Measurements from ENCODE around the gene DNAJB6.

Gene DNAJB6

DNA sequence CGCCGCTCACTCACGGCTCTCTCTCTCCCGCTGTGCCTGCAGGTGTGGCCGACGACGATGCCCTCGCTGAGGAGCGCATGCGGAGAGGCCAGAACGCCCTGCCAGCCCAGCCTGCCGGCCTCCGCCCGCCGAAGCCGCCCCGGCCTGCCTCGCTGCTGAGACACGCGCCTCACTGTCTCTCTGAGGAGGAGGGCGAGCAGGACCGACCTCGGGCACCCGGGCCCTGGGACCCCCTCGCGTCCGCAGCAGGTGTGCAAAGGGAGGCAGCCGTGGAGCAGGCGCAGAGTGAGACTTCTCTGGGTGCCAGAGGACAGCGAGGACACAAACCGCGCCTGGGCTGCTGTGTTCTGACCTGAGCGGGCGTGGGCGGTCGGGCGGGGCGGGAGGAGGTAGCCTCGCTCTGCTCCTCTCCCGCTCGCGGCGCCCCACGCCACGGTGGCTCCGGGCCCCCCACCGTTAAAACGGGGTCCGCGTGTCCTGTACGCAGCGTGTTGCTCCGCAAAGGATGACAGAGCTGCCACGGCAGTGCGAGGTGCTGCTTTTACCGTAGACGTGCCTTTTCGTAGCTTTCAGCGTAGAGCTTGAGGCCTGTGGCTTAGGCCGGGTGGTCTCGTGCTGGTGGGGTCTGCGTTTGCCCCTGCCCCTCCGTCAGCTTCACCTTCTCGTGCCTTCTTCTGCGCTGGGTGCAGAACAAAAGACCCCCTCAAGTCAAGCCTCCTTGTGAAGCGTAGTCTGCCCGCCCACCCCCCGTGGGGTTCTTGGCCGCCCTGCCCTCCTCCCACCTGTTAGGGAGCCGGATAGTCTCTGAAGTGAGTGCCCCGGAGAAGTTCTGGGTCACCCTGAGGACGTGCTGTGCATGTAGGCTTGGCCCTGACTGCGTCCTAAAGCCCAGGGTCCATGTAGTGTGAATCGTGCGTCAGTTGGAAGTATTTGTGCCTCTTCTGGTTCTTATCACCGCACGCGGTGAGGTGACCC, 73.2 kb downstream of the DNAJB6 start:
- DNase-seq (ENCODE audit: low read depth): no peak

DNA sequence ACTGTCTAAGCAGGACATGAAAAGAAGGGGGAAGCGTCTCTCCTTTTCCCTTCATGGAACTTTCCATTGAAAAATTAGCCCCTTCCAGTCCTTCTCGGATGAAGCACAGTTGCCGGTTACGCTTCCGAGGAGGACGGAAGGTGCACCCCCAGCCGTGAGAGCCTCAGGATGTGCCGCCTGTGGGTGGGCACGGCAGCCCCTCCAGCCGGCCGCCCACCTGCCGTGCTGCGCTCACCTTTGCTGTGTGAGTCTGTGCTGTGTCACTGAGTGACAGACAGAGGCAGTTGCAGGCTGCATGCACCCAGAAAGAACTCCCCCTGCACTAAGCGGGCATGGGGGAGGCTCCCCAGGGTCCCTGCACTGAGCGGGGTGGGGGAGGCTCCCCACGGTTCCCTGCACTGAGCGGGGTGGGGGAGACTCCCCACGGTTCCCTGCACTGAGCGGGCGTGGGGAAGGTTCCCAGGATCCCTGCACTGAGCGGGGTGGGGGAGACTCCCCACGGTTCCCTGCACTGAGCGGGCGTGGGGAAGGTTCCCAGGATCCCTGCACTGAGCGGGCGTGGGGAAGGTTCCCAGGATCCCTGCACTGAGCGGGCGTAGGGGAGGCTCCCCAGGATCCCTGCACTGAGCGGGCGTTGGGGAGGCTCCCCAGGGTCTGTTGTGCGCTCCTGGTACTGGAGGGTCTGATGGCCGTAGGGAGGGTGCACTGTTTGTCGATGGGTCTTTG, 74.2 kb downstream of the DNAJB6 start:
- no peak for DNase-seq (ENCODE audit: low read depth)

DNA sequence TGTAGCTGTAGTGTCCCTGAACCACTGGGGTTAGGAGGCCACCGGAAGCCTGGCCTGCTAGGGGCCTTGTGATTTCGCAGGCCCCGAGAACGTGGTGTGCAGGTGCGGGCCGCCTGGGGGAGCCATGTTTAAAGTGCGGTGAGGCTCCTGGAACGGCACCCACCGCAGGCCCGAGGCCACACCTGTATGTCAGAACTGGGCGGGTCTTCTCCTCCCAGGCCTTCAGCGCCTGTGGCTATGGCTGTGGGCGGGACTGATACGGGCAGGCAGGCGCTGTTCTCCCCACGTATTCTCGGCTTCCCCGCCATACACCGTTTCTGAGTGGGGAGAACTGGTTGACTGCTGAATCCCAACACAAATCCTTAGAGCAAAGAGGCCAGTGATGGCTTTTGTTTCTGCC, 74.8 kb downstream of the DNAJB6 start:
- DNase-seq (ENCODE audit: low read depth): peak; percentile 24

DNA sequence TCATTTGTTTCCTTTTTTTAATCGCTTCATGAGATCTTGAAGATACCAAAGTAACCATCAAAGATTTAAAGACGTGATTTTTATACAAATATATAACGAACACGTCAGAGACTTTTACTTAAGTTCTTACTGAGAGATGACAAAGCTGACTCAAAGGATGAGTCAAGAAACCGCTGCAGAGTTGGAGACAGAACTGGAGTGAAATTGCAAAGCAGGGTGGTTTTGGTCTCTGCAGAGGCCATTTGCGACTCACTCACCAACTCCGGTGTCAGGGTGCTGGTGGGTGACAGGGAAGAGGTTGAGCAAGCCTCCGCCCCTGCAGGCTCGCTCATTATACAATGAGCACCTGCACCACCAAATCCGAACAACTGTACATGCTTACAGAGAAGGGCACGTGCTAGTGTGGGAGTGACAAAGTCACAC, 75.2 kb downstream of the DNAJB6 start:
- DNase-seq (ENCODE audit: low read depth): peak; percentile 33

DNA sequence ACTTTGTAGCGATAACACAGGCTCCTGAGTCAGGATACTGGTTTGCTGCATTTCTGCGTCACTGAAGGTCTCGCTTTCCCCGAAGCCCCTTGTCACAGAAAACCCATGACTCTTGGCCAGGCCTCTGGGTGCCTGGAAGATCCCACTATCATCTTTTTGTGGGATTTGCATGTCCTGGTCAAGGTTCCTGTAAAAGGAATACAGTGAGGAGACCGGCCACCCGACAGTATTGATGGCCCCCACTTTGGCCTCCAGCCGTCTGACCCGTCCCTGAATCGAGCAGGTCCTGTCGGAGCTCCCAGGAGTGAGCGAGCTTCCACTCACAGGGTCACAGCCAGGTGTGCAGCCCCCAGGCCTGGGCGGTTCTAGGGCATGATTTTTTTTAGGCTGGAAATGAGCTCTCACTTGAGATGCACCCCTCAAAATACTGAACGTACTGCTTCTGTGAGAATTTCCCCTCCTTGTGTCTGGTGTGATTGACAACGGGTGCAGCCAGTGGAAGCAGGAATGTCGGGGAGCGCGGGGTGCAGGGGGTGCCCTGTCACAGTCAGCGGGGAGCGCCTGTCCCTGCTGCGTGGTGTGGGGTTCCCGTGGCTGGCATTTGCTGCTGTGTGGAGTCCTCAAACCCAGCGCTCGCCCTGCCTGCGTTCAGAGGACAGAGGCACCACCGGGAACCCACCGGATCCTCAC, 75.8 kb downstream of the DNAJB6 start:
- no peak for DNase-seq (ENCODE audit: low read depth)

DNA sequence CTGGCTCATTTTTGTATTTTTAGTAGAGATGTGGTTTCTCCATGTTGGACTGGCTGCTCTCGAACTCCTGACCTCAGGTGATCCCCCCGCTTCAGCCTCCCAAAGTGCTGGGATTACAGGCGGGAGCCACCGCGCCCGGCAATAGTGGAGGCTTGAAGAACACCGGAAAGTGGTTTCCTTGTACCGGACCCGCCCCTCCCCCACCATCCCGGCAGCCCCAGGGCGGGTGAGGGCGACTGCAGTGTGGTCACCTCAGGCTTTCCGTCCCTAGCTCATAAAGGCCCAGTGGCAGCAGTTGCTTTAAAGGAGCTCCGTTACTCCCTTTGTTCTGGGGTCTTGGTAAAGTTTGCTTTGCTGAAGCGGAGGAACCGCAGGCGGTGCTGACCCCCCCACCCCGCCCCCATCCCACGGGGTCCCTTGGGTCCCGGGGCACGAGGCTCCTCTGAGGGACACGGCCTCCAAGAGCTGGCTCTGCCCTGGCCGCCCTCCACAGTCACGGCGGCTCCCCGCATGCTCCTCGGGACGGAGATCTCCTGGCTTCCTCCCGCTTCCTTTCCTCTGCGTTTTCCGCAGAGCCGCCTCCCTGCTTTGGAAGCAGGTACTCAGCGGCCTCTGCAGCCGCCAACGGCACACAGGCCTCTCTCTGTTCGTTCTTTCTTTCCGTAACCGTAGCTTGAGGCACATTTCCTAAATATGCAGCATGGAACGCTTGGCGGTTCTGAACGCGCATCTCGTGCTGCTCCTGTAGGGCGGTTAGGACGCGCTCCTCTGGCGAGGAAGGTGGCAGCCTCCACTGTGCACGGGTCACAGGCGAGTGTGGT, 77.3 kb downstream of the DNAJB6 start:
- no peak for DNase-seq (ENCODE audit: low read depth)

DNA sequence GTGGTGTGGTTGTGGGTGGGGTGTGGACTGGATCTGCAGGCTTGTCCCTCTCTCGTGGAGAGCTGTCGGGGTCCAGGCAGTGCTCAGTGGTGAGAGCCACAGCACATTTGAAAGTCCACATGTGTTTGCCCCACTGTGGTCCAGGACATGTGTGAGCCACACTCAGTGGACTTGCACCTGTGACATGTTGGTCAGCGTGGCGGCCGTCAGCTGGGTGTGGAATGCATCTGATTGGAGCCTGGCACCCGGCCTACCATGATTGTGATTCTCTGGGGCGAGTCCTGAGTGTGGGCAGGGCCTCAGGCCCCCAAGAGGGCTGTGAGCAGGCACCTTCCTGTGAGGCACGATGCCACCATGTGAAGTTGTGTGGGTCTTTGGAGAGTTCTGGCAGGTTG, 77.9 kb downstream of the DNAJB6 start:
- no peak for DNase-seq (ENCODE audit: low read depth)

DNA sequence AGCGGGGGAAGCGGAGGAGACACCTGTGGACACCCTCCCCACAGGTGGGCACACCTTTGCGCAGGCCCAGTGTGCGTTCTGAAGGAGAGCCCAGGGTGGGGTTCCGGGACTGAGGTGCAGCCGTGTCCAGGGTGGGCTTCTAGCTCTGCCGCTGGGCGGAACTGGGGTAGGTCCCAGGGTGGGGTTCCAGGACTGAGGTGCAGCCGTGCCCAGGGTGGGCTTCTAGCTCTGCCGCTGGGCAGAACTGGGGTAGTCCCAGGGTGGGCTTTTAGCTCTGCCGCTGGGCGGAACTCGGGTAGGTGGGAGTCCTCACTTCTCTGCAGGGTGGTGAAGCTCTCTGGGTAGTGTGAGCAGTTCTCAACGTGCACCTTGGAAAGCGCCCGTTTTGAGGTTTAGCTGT, 78.7 kb downstream of the DNAJB6 start:
- no peak for DNase-seq (ENCODE audit: low read depth)

DNA sequence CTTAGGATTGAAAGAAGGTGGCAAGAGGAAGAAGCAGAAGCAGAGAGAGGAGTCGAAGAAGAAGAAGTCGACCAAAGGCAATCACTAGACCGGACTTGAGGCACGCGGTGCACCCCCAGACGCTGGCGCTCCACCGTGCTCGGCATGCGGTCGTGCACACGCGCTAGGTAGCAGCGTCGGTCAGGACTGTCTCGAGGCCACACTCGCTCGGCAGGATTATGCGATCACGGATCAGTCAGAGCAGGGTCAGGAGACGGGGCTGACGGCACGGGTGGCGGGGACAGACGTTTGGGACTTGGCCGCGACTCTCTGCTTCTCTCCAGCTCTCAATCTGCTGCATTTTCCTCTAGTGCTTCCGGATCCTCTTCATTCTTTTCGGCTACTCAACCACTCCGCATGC, 79.2 kb downstream of the DNAJB6 start:
- DNase-seq (ENCODE audit: low read depth): no peak

DNA sequence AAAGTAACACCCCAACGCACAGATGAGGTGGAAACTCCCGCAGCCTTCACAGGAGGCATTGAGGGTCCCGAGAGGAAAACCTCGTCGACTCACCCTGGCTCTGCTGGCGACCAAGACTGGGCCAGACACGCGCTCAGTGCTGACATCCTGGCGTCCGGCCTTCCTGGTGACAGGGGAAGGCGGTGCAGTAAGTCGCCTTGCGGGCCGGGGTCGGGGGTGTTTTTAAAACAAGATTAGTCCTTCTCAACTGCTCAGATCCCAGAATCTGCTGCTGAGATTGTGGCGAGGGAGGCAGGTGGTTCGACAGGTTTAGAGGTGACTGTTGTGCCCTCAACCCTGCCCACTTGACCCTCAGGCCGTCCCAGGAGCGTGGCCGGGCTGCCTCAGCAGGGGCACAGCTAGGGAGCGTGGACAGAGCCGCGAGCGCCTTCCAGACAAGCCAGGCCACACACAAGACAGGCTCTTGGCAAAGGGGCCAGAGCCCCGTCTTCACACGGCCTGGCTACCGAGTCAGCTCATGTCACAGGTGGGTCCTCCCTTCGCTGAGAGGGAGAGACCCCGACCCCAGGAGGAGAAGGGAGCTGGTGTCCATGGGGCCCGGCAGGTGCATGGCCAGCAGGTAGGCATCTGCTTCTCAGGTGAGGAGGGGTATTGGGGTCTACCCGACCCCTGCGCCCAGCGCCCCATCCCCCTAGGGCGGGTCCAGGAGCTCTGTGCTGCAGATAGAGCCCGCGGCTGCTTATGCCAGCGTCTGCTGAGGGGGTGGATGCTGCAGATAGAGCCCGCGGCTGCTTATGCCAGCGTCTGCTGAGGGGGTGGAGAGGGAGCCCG, 81.6 kb downstream of the DNAJB6 start:
- no peak for DNase-seq (ENCODE audit: low read depth)

DNA sequence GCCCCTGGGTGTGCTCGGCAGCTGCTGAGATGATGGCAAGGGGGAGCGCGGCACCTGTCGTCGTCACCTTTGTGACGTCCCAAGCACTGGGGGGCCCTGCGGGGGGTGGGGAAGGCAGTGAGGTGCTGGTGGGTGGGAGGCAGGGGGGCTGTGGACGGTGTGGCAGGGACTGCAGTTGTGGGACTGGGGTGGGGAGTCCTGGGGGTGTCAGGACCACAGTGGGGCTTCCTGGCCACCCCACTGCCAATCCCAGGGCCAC, 82.2 kb downstream of the DNAJB6 start:
- no peak for DNase-seq (ENCODE audit: low read depth)

DNA sequence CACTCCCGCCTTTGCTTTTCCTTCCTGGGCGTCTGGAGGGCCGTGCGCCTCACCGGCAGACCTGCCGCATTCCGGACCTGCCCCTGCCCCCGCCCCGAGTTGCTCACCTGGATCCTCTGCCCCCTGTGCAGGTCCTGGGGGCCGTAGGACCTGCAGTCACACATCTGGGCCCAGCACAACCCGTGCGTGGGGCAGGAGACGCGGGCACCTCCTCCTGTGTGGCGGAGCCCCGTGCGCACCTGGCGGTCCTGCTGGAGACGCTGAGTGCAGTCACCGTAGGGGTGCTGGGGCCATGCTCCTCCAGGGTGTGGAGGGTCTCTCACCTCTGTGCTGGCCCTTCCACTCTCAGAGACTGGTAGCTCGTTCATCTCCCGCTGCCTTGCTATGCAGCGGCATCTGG, 85.5 kb downstream of the DNAJB6 start:
- DNase-seq (ENCODE audit: low read depth): no peak

DNA sequence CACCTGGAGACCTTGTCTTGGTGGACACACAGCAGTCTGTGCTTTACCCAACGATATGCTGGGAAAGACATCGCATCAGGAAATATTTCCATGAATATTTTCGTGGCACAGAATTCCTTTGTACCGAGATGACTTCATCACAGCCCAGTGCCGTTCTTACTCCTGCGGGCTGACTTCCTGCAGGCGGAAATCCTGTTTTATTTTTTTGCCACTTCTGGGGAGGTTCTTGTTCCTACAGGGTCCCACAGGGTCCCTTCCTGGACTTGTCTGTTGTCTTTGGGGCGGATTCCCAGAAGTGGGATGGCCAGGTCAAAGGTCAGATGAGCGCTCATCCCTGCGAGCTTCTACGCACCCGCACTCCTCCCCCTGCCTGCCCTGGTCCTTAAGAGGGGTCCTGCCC, 86.5 kb downstream of the DNAJB6 start:
- DNase-seq (ENCODE audit: low read depth): no peak

DNA sequence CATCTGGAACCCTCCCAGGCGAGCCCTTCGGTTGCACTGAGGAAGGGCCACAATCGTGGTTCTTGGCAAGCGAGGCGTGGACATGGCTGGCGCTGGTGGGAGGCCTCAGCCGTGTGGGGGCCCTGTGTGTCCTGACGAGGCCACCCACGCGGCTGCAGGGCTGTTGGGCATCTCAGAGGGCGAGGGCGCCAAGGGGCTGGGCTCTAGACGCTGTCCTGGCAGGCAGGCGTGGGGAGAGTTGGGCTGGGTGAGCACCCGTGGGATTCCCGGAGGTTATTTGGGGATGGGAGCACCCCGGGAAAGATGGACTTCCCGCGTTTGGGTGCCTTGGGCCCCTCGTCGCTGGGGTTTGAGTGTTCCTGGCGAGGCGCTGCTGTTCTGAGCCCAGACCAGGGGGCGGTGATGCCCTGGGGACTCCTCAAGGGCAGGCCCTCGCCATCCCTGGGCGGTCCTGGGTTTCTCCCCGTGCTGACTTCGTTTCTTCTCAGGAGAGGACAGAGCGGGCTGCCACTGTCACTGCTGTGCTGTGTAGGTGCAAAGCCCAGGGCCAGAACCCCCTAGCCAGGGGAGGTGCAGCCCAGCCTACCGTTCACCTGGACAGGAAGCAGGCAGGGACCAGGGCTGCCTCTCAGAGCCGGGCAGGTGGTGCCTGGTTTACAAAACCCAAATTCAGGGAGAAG, 87.2 kb downstream of the DNAJB6 start:
- no peak for DNase-seq (ENCODE audit: low read depth)

DNA sequence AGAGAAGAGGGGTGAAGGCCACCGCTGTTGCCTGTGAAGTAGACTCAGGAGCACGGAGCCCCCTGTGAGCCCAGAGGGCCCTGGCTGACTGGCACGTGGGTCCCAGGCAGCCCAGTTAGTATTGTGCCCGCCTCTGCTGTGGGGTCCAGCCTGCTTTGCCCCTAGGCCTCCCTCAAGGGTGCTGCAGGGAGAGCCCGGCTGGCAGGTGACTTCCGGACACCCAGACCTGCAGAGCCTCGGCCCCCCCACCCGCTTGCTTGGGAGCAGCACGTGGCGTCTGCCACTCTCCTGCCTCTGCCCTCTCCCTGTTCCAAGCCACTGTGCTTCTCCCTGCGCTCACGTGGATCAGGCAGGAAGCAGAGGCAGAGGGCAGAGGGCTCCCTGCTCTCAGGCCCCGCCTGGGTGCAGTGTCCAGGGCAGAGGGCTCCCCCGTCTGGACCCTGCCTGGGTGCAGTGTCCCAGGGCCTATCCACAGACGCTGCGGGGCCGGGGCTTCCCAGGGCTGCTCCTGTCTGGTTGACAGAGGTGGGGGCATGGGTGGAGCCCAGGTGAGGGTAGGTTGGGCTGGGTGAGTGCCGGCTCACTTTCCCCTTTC, 88.4 kb downstream of the DNAJB6 start:
- no peak for DNase-seq (ENCODE audit: low read depth)

DNA sequence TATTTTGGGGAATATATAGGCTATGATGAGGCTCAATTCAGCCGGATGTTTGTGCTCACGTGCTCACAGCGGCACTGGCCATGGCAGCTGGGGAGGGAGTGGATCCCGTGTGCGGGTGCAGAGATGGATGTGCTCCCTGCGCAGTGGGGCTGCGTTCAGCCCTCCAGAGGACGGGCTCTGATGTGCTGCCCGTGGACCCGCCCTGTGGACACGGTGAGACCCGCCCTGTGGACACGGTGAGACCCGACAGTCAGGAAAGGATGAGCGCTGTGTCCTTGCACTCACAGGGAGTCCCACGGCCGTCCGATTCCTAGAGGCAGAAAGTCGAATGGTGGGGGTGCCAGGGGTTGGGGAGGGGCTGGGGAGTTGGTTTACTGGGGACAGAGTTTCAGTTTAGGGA, 89.0 kb downstream of the DNAJB6 start:
- no peak for DNase-seq (ENCODE audit: low read depth)

DNA sequence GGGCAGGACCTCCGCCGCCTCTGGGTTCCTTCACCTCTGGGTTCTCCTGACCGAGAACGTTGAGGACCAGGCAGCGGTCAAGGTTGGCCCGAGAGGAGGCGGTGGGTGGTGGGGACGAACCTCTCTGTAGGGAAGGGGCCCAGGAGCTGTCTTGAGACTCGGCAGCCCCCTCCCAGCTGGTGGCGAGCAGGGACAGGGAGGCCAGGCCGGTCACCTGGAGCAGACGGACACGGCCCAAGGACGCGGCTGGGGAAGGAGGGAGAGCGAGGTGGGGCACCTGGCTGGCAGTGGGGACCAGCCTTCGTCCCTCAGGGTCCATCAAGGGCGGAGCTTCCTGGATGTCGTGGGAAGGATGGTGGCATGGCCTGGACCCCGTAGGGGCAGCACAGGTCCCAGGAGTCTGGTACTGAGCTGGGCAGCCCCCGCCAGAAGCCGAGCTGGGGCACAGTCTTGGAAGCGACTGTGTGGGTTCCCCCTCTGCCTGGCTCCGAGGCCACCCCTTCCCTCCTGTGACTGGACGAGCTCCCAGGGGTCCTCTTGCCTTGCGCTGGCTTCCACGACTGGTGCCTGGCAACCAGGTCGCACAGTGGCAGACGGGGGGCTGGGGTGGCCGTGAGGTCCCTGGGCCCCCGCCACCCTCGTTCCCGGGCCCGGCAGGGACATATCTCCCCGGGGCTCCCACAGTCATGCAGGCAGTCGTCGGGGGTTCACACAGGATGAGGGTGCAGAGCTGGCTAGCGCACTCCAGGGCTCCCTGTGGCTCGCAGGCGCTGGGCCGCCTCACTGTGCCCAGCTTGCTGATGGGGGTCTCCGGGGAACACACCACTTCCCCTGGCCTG, 89.9 kb downstream of the DNAJB6 start:
- DNase-seq (ENCODE audit: low read depth): no peak

DNA sequence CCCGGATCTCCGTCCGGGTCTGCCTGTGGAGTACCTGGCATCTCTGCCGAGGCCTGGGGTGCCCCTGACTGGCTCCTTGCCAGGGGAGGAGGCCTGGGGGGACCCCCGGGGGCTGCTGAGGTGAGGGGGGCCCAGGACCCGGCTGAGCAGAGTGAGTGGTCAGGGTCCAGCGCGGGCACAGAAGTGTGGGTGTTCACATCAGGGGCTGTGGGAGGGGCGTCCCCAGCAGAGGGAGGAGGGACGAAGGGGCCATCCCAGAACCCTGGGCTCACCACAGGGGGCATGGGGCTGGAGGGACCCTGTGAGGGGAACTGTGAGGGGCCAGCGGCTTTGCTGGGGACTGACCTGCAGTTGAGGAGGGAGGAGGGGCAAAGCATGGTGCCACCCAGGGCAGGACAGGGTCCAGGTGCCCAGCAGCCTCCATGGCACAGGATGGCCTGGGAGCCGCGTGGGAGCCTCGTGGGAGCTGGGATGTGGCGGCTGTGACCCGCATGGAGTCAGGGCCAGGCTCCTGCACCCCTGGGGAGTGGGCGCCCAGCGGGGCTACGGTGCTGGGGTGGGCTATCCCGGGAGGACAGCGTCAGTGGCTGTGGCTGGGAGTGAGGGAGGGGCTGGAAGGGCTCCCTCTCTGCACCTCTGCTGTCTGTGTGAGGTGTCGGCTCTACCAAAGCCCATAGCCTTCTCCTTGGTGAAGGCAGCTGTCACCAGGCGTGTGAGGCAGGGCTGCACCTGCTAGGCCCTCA, 91.2 kb downstream of the DNAJB6 start:
- no peak for DNase-seq (ENCODE audit: low read depth)

DNA sequence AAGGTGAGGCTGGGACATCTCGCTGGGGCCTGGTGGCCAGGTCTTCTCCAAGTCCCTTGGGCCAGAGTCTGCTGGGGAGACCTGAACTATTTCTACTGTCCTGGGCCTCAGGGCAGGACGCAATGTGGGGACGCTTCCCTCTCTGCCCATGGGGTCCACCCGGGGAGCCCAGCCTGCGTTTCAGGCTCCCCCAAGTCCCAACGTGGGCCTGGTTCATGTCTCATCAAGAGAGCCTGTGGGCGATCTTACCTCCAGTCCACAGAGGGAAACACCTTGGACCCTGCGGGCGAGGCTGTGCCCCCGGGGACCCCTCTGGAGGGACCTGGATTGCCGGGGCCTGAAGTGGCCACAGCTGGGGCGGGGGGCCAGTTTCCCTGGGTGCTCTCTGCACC, 91.7 kb downstream of the DNAJB6 start:
- no peak for DNase-seq (ENCODE audit: low read depth)

Data from stimulated activated CD8-positive, alpha-beta memory T cell treated with anti-CD3 and anti-CD28 coated beads, Interleukin-7, amount 100 ng/mL, for 24 hours (primary cell).